HepG2 (cell line): ENCODE measurements around the gene B4GALT2. TPM values are rescaled to one million over a fixed set of nuclear protein-coding genes. Genes with fewer than 3 reads are reported as not detected.

Source experiments
- CSRNP2 ChIP-seq: sonication (generic); formaldehyde crosslinking; conservative IDR thresholded peaks from 2 replicates; pipeline ENCODE4 v1.8.0; 2022; ENCODE audit warnings: low read depth, missing genetic modification reagents
- DNMT1 ChIP-seq: sonication (generic); formaldehyde crosslinking; IDR thresholded peaks from 2 replicates; pipeline ENCODE4 v1.5.1; 2020; ENCODE audit warnings: mild to moderate bottlenecking, missing genetic modification reagents
- FOXJ3 ChIP-seq: sonication (generic); formaldehyde crosslinking; IDR thresholded peaks from 2 replicates; pipeline ENCODE4 v1.4.0; 2020; ENCODE audit warnings: missing genetic modification reagents, mild to moderate bottlenecking, borderline replicate concordance
- FOXK1 ChIP-seq: sonication (generic); formaldehyde crosslinking; IDR thresholded peaks from 2 replicates; pipeline ENCODE4 v1.4.0; 2020; ENCODE audit warnings: low read depth, missing genetic modification reagents, borderline replicate concordance
- HHEX ChIP-seq: IDR thresholded peaks from 2 replicates; pipeline ENCODE4 v1.6.1; 2016; ENCODE audit warnings: control low read depth
- IKZF1 ChIP-seq: fragments of 450-650 bp; IDR thresholded peaks from 2 replicates; pipeline ENCODE4 v1.7.1; 2016
- IRF2 ChIP-seq: IDR thresholded peaks from 2 replicates; pipeline ENCODE4 v1.6.1; 2018; ENCODE audit warnings: missing genetic modification reagents, missing compliant biosample characterization
- MXD4 ChIP-seq: IDR thresholded peaks from 2 replicates; pipeline ENCODE4 v1.6.1; 2016; ENCODE audit warnings: mild to moderate bottlenecking, missing biosample characterization, missing genetic modification reagents
- NCOA1 ChIP-seq: sonication (generic); formaldehyde crosslinking; IDR thresholded peaks from 2 replicates; pipeline ENCODE4 v1.9.0; 2021; ENCODE audit warnings: missing genetic modification reagents
- NFRKB ChIP-seq: fragments of 450-650 bp; IDR thresholded peaks from 2 replicates; pipeline ENCODE4 v1.6.1; 2017
- PHF8 ChIP-seq: sonication (generic); formaldehyde crosslinking; IDR thresholded peaks from 2 replicates; pipeline ENCODE4 v1.5.0; 2020; ENCODE audit warnings: missing genetic modification reagents
- SRSF1 ChIP-seq: fragments of 200-400 bp; formaldehyde crosslinking; optimal IDR thresholded peaks from 2 replicates; pipeline ENCODE3; 2017; ENCODE audit warnings: mild to moderate bottlenecking, low read depth, low read length, moderate library complexity
- ZNF205 ChIP-seq: IDR thresholded peaks from 2 replicates; pipeline ENCODE4 v1.6.1; 2018; ENCODE audit warnings: missing biosample characterization, missing genetic modification reagents
- ZNF282 ChIP-seq: fragments of 450-650 bp; IDR thresholded peaks from 2 replicates; pipeline ENCODE4 v1.6.1; 2018; ENCODE audit not compliant: partially characterized antibody
- ZNF431 ChIP-seq: sonication (generic); formaldehyde crosslinking; IDR thresholded peaks from 2 replicates; pipeline ENCODE4 v1.9.0; 2022; ENCODE audit warnings: missing genetic modification reagents, low read depth, mild to moderate bottlenecking, borderline replicate concordance
- ZNF512B ChIP-seq: sonication (generic); formaldehyde crosslinking; IDR thresholded peaks from 2 replicates; pipeline ENCODE4 v1.5.1; 2020; ENCODE audit warnings: missing genetic modification reagents, mild to moderate bottlenecking, borderline replicate concordance
- ZNF616 ChIP-seq: sonication (generic); formaldehyde crosslinking; IDR thresholded peaks from 2 replicates; pipeline ENCODE4 v1.5.0; 2020; ENCODE audit warnings: low read depth, mild to moderate bottlenecking, missing genetic modification reagents
- ZNF672 ChIP-seq: sonication (generic); formaldehyde crosslinking; IDR thresholded peaks from 2 replicates; pipeline ENCODE4 v1.8.1; 2022; ENCODE audit warnings: missing genetic modification reagents
- ZNF704 ChIP-seq: sonication (generic); formaldehyde crosslinking; IDR thresholded peaks from 2 replicates; pipeline ENCODE4 v1.8.1; 2023; ENCODE audit warnings: mild to moderate bottlenecking, inconsistent platforms, moderate library complexity, missing genetic modification reagents, borderline replicate concordance
- ZNF788 ChIP-seq: sonication (generic); formaldehyde crosslinking; IDR thresholded peaks from 2 replicates; pipeline ENCODE4 v1.5.0; 2020; ENCODE audit warnings: mild to moderate bottlenecking, missing genetic modification reagents, borderline replicate concordance
- ZNF800 ChIP-seq: sonication (generic); formaldehyde crosslinking; IDR thresholded peaks from 2 replicates; pipeline ENCODE4 v1.4.0; 2020; ENCODE audit warnings: missing genetic modification reagents
- ZZZ3 ChIP-seq: sonication (generic); formaldehyde crosslinking; IDR thresholded peaks from 2 replicates; pipeline ENCODE4 v1.4.0; 2020; ENCODE audit warnings: missing genetic modification reagents, mild to moderate bottlenecking, borderline replicate concordance
- polyA plus RNA-seq, 8 experiments: library from polyadenylated mRNA; depleted of rRNA in 3 of 8; stranded (reverse) in 7 of 8; unstranded in 1 of 8; fragments of >200 nt; fragmentation: Illumina TruSeq in 4 of 8; extraction: Trizol in 4 of 8; gene quantifications; 2 replicates each; pipeline versions ENCODE4 v1.2.1 to v1.2.3, GENCODE V29; 2011 to 2016; ENCODE audit warnings: low read depth in 4 of 8, missing spikeins in 1 of 8, mixed read lengths in 1 of 8; ENCODE audit not compliant: insufficient read depth in 1 of 8
- total RNA-seq, 5 experiments: library from RNA; depleted of rRNA; stranded (reverse); fragments of >200 nt; fragmentation: Illumina TruSeq; extraction: Trizol; gene quantifications; 2 replicates each; pipeline ENCODE4 v1.2.3, GENCODE V29; 2016; ENCODE audit warnings: low read depth in 1 of 5

B4GALT2 gene
- total and polyA plus RNA-seq, 2 of the 13 experiments (the other 11 are each of a cell fraction or from before 2014, with no cell fraction given) = 41.9 to 78.0 TPM

GRCh38 chr1:43991476-43992231 lies 12.6 kb downstream of the B4GALT2 start, which contains the start of gene CCDC24 (continued):
- no peak for TF ChIP-seq ZNF512B (CRISPR knock-in tag)
- TF ChIP-seq NFRKB = no peak
- TF ChIP-seq ZNF616 (CRISPR knock-in tag) = 0 out of 2 replicates have a peak, but pooled peaks have one; percentile 33
- TF ChIP-seq CSRNP2 (CRISPR knock-in tag) = no peak
- TF ChIP-seq ZNF788 (CRISPR knock-in tag) = peak; percentile 68; the same call in 1 of the 2 replicates
- TF ChIP-seq ZNF704 = no peak
- no peak for TF ChIP-seq IKZF1
- TF ChIP-seq ZNF672 = no peak
- no peak for TF ChIP-seq SRSF1
- no peak for TF ChIP-seq ZNF431
- TF ChIP-seq FOXK1 (CRISPR knock-in tag) = no peak
- TF ChIP-seq HHEX = no peak
- 0 out of 2 replicates have a peak, but pooled peaks have one; percentile 23 for TF ChIP-seq ZZZ3
- TF ChIP-seq ZNF800 (CRISPR knock-in tag) = no peak
- TF ChIP-seq ZNF205 (CRISPR knock-in tag) = peak; percentile 90
- no peak for TF ChIP-seq NCOA1 (CRISPR knock-in tag)
- TF ChIP-seq PHF8 = peak; percentile 71
- no peak for TF ChIP-seq ZNF282
- no peak for TF ChIP-seq FOXJ3 (CRISPR knock-in tag)
- 0 out of 2 replicates have a peak, but pooled peaks have one; percentile 42 for TF ChIP-seq IRF2 (CRISPR knock-in tag)
- peak; percentile 69 for TF ChIP-seq MXD4 (CRISPR knock-in tag)
- no peak for TF ChIP-seq DNMT1 (CRISPR knock-in tag)
